ENCODE results near the gene ZNHIT1. TPM values are rescaled to one million over a fixed set of nuclear protein-coding genes. Genes with fewer than 3 reads are reported as not detected.
"Not testable (repeated sequence)": the region's sequence is repeated elsewhere in the genome, so short reads cannot be mapped to it uniquely, and the experiment has no call there.

Gene ZNHIT1
- total and polyA plus RNA-seq, 4 donors = 49.2 to 167 (median 70.9) TPM

GRCh38 chr7:101200862-101201599 lies 16.9 kb upstream of the ZNHIT1 start, which contains the start of gene MOGAT3:
MOGAT3 (minus strand) TSS chr7:101201036; CDS start chr7:101200854, 182 bp downstream.
- Histone ChIP-seq H3K27me3 (ENCODE audit: control insufficient read depth in 3 of 3, insufficient read depth in 3 of 3, low read length in 2 of 3) (peaks cover 3 to 41% (median 21%) of the 10 kb centered on the region in 3 donors), H3K9ac (ENCODE audit: insufficient read depth in 1 of 2, low read length in 2 of 2) (no peak within 1 kb of the TSS), H3K9me3 (ENCODE audit: control insufficient read depth in 4 of 4, insufficient read depth in 3 of 4, low read length in 3 of 4) (peaks cover 0 to 2% (median 0%) of the 10 kb centered on the region in 4 donors), H3K27ac (ENCODE audit: low read depth in 1 of 2, low read length in 1 of 2) (no peak within 1 kb of the TSS), H3K4me1 (ENCODE audit: control insufficient read depth in 5 of 5, insufficient read depth in 5 of 5, low read length in 5 of 5) (peaks cover 0 to 4% (median 0%) of the 10 kb centered on the region in 5 donors), H3K36me3 (ENCODE audit: control insufficient read depth in 4 of 4, insufficient read depth in 4 of 4, low read length in 4 of 4) (peaks cover 0 to 2% (median under 1%) of the 10 kb centered on the region in 4 donors), H3K4me3 (no peak within 1 kb of the TSS)
- TF ChIP-seq, protein P1, sequence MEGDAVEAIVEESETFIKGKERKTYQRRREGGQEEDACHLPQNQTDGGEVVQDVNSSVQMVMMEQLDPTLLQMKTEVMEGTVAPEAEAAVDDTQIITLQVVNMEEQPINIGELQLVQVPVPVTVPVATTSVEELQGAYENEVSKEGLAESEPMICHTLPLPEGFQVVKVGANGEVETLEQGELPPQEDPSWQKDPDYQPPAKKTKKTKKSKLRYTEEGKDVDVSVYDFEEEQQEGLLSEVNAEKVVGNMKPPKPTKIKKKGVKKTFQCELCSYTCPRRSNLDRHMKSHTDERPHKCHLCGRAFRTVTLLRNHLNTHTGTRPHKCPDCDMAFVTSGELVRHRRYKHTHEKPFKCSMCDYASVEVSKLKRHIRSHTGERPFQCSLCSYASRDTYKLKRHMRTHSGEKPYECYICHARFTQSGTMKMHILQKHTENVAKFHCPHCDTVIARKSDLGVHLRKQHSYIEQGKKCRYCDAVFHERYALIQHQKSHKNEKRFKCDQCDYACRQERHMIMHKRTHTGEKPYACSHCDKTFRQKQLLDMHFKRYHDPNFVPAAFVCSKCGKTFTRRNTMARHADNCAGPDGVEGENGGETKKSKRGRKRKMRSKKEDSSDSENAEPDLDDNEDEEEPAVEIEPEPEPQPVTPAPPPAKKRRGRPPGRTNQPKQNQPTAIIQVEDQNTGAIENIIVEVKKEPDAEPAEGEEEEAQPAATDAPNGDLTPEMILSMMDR (IDR thresholded peaks at IDR 0.05; ENCODE audit: control extremely low read depth, extremely low read depth) = no peak
- no peak for ATAC-seq (ENCODE audit: insufficient read depth, low FRiP score)
- no peak for DNase-seq
- 30% methylated on average over 21 of the region's 21 CpGs for WGBS, 2 donors

- no peak for ATAC-seq (ENCODE audit: insufficient read depth, low FRiP score)
Measured at GRCh38 chr7:101201695-101202602, 16.0 kb upstream of the ZNHIT1 start.

GRCh38 chr7:101202603-101202918 lies 15.4 kb upstream of the ZNHIT1 start:
- no peak overlapping the region for H3K4me3 ChIP-seq
- ATAC-seq (ENCODE audit: insufficient read depth, low FRiP score) (no peak), DNase-seq (no peak)
- TF ChIP-seq, protein P1 (IDR thresholded peaks at IDR 0.05; ENCODE audit: control extremely low read depth, extremely low read depth) = no peak
- H3K27ac ChIP-seq (ENCODE audit: low read depth in 1 of 2, low read length in 1 of 2) = no peak overlapping the region
- peaks cover 0 to 4% (median 0%) of the 10 kb centered on the region in 5 donors for H3K4me1 ChIP-seq (ENCODE audit: control insufficient read depth in 5 of 5, insufficient read depth in 5 of 5, low read length in 5 of 5)
- H3K9me3 ChIP-seq (ENCODE audit: control insufficient read depth in 4 of 4, insufficient read depth in 3 of 4, low read length in 3 of 4) = peaks cover 0 to 2% (median 0%) of the 10 kb centered on the region in 4 donors
- WGBS, 2 donors = 84 to 86% methylated on average over 5 of the region's 5 CpGs
- H3K36me3 ChIP-seq (ENCODE audit: control insufficient read depth in 4 of 4, insufficient read depth in 4 of 4, low read length in 4 of 4) = peaks cover 0 to 14% (median 4%) of the 10 kb centered on the region in 4 donors
- H3K27me3 ChIP-seq (ENCODE audit: control insufficient read depth in 3 of 3, insufficient read depth in 3 of 3, low read length in 2 of 3) = peaks cover 3 to 41% (median 21%) of the 10 kb centered on the region in 3 donors
- no peak overlapping the region for H3K9ac ChIP-seq (ENCODE audit: insufficient read depth in 1 of 2, low read length in 2 of 2)

More at GRCh38 chr7:101201695-101202602, 16.0 kb upstream of the ZNHIT1 start:
- no peak overlapping the region for H3K9ac ChIP-seq (ENCODE audit: insufficient read depth in 1 of 2, low read length in 2 of 2)
- peaks cover 0 to 2% (median 0%) of the 10 kb centered on the region in 4 donors for H3K9me3 ChIP-seq (ENCODE audit: control insufficient read depth in 4 of 4, insufficient read depth in 3 of 4, low read length in 3 of 4)
- 10% methylated on average over 58 to 75 of the region's 75 CpGs for WGBS, 2 donors
- H3K4me3 ChIP-seq = no peak overlapping the region
- peaks cover 0 to 9% (median 3%) of the 10 kb centered on the region in 4 donors for H3K36me3 ChIP-seq (ENCODE audit: control insufficient read depth in 4 of 4, insufficient read depth in 4 of 4, low read length in 4 of 4)
- H3K27me3 ChIP-seq (ENCODE audit: control insufficient read depth in 3 of 3, insufficient read depth in 3 of 3, low read length in 2 of 3) = peaks cover 3 to 41% (median 21%) of the 10 kb centered on the region in 3 donors
- H3K4me1 ChIP-seq (ENCODE audit: control insufficient read depth in 5 of 5, insufficient read depth in 5 of 5, low read length in 5 of 5) = peaks cover 0 to 4% (median 0%) of the 10 kb centered on the region in 5 donors
- TF ChIP-seq, protein P1 (IDR thresholded peaks at IDR 0.05; ENCODE audit: control extremely low read depth, extremely low read depth) = no peak
- no peak overlapping the region for H3K27ac ChIP-seq (ENCODE audit: low read depth in 1 of 2, low read length in 1 of 2)
- no peak for DNase-seq

DNA sequence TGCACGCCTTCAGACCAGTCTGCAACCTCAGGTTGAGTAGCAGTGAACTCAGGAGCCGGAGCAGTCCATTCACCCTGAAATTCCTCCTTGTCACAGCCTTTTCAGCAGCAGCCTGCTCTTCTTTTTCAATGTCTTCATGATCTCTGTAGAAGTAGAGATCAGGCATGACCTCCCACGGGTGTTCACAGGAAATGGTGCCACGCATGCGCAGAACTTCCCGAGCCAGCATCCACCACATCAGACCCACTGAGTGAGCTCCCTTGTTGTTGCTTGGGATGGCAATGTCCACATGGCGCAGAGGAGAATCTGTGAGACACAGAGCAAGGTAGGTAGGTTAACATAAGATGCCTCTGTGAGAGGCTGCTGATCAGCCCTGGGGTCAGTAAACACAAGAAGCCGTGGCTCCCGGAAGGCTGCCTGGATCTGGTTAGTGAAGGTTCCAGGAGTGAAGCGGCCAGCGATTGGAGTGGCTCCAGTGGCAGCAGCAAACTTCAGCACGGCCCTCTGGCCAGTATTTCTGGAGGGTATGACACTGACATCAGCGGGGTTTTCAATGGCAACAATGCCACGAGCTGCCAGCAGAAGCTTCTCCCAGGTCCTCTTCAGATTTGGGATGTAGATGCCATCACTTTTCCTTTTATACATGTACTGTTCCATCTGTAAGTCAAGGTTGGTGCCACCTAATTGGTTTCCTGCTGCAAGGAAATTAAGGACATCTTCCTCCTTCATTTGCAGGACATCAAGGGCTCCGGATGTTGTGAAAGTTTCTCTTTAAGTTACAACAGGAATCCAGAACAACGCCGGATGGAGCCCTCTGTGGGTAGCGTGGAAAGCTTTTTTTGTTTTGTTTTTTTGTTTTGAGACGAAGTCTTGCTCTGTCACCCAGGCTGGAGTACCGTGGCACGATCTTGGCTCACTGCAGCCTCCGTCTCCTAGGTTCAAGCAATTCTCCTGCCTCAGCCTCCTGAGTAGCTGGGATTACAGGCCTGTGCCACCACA lies 13.9 kb upstream of the ZNHIT1 start:
- whole genome bisulfite sequencing, 2 donors = 56 to 57% methylated on average over 22 of the region's 22 CpGs
- H3K27me3 ChIP-seq (ENCODE audit: control insufficient read depth in 3 of 3, insufficient read depth in 3 of 3, low read length in 2 of 3) = peaks cover 3 to 41% (median 21%) of the 10 kb centered on the region in 3 donors
- ATAC-seq (ENCODE audit: insufficient read depth, low FRiP score) = not testable (repeated sequence)

More for the DNA sequence above, 13.9 kb upstream of the ZNHIT1 start:
- H3K36me3 ChIP-seq (ENCODE audit: control insufficient read depth in 4 of 4, insufficient read depth in 4 of 4, low read length in 4 of 4) = peaks cover 2 to 27% (median 8%) of the 10 kb centered on the region in 4 donors
- not testable (repeated sequence) for H3K4me1 ChIP-seq (ENCODE audit: control insufficient read depth in 5 of 5, insufficient read depth in 5 of 5, low read length in 5 of 5); DNase-seq; H3K9me3 ChIP-seq (ENCODE audit: control insufficient read depth in 4 of 4, insufficient read depth in 3 of 4, low read length in 3 of 4); H3K27ac ChIP-seq (ENCODE audit: low read depth in 1 of 2, low read length in 1 of 2); H3K9ac ChIP-seq (ENCODE audit: insufficient read depth in 1 of 2, low read length in 2 of 2); H3K4me3 ChIP-seq

Data from lung (tissue), 12 donors.